DOHH2 (cell line): ENCODE data around the gene TNFAIP8L1.

ENCODE experiments used
- H3F3A ChIP-seq: fragments of 200-600 bp; sonication (generic), shearing (Covaris generic); 2 replicates; pipeline ENCODE4 v1.6.0; 2016; ENCODE audit warnings: antibody characterized with exemption, mild to moderate bottlenecking; ENCODE audit not compliant: control insufficient read depth, insufficient read depth
- H3K27ac ChIP-seq: fragments of 200-600 bp; sonication (generic); 2 replicates; pipeline ENCODE4 v1.5.1; 2014; ENCODE audit warnings: low read depth, mild to moderate bottlenecking, low read length, moderate library complexity
- H3K27me3 ChIP-seq: fragments of 200-600 bp; sonication (generic); 2 replicates; pipeline ENCODE4 v1.6.1; 2014; ENCODE audit warnings: mild to moderate bottlenecking, low read length, mixed read lengths; ENCODE audit not compliant: control insufficient read depth
- H3K36me3 ChIP-seq: fragments of 200-600 bp; sonication (generic); 2 replicates; pipeline ENCODE4 v1.6.1; 2014; ENCODE audit warnings: mild to moderate bottlenecking, low read length, moderate library complexity, mixed read lengths; ENCODE audit not compliant: control insufficient read depth
- H3K4me1 ChIP-seq: fragments of 200-600 bp; sonication (generic); 2 replicates; pipeline ENCODE4 v1.6.1; 2014; ENCODE audit warnings: mild to moderate bottlenecking, low read length, mixed read lengths; ENCODE audit not compliant: control insufficient read depth
- H3K4me2 ChIP-seq: fragments of 200-600 bp; sonication (generic); 2 replicates; pipeline ENCODE4 v1.6.0; 2014; ENCODE audit warnings: mild to moderate bottlenecking, low read length, moderate library complexity
- H3K4me3 ChIP-seq: fragments of 200-600 bp; sonication (generic); 2 replicates; pipeline ENCODE4 v1.5.1; 2014; ENCODE audit warnings: mild to moderate bottlenecking, low read length, mixed read lengths
- H3K79me2 ChIP-seq: fragments of 200-600 bp; sonication (generic); 2 replicates; pipeline ENCODE4 v1.6.1; 2014; ENCODE audit warnings: mild to moderate bottlenecking, low read length, mixed read lengths; ENCODE audit not compliant: control insufficient read depth
- H3K9me2 ChIP-seq: fragments of 200-600 bp; sonication (generic); replicated peaks from 2 replicates; pipeline ENCODE4 v1.6.1; 2014; ENCODE audit warnings: mild to moderate bottlenecking, low read length, mixed read lengths; ENCODE audit not compliant: control insufficient read depth
- H3K9me3 ChIP-seq: fragments of 200-600 bp; sonication (generic); 2 replicates; pipeline ENCODE4 v1.6.1; 2014; ENCODE audit warnings: antibody characterized with exemption, low read length, mixed read lengths; ENCODE audit not compliant: control insufficient read depth, insufficient read depth
- H4K20me1 ChIP-seq: fragments of 200-600 bp; sonication (generic); 2 replicates; pipeline ENCODE4 v1.6.0; 2014; ENCODE audit warnings: low read depth, mild to moderate bottlenecking, antibody characterized with exemption, low read length, moderate library complexity; ENCODE audit not compliant: control insufficient read depth, insufficient read depth
- EZH2phosphoT487 ChIP-seq: fragments of 200-600 bp; sonication (generic); IDR thresholded peaks from 2 replicates; pipeline ENCODE4 v1.6.1; 2017; ENCODE audit warnings: borderline replicate concordance, mild to moderate bottlenecking, antibody characterized with exemption, low read length, moderate library complexity, mixed read lengths
- TF ChIP-seq, protein P1 (sequence below): fragments of 200-600 bp; sonication (generic); IDR thresholded peaks from one replicate; pipeline ENCODE4 v1.5.1; 2014; ENCODE audit warnings: antibody characterized with exemption, mild to moderate bottlenecking, low read depth, low read length; ENCODE audit not compliant: poor library complexity, severe bottlenecking

The TNFAIP8L1 gene

DNA sequence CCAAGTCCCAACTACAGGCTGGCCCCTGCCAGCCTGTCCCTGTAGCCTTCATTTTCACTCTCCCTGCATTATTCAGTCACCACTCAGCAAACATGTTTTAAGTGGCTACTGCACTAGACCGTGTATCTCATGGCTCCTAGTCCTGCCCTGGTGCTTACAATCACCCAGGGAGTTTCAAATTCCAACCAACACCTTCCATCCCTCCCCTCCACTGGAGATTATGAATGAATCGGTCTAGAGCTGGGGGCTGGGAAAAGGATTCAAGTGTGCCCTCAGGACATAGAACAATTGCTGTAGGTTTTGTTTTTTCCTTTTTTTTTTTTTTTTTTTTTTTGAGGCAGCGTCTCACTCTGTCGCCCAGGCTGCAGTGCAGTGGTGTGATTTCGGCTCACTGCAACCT lies 15.0 kb upstream of the TNFAIP8L1 start:
- no peaks in the 10 kb centered on the region for H4K20me1 ChIP-seq
- no peaks in the 10 kb centered on the region for H3F3A ChIP-seq
- H3K9me3 ChIP-seq: no peaks in the 10 kb centered on the region
- H3K36me3 ChIP-seq: no peaks in the 10 kb centered on the region
- H3K27ac ChIP-seq: no peak overlapping the region
- TF ChIP-seq, protein P1, sequence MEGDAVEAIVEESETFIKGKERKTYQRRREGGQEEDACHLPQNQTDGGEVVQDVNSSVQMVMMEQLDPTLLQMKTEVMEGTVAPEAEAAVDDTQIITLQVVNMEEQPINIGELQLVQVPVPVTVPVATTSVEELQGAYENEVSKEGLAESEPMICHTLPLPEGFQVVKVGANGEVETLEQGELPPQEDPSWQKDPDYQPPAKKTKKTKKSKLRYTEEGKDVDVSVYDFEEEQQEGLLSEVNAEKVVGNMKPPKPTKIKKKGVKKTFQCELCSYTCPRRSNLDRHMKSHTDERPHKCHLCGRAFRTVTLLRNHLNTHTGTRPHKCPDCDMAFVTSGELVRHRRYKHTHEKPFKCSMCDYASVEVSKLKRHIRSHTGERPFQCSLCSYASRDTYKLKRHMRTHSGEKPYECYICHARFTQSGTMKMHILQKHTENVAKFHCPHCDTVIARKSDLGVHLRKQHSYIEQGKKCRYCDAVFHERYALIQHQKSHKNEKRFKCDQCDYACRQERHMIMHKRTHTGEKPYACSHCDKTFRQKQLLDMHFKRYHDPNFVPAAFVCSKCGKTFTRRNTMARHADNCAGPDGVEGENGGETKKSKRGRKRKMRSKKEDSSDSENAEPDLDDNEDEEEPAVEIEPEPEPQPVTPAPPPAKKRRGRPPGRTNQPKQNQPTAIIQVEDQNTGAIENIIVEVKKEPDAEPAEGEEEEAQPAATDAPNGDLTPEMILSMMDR: no peak
- TF ChIP-seq EZH2phosphoT487: no peak
- no peaks in the 10 kb centered on the region for H3K4me1 ChIP-seq
- H3K4me3 ChIP-seq: no peak overlapping the region
- H3K79me2 ChIP-seq: no peaks in the 10 kb centered on the region
- 0 out of 2 replicates have a peak, but pooled peaks cover 4% of the 10 kb centered on the region for H3K27me3 ChIP-seq
- H3K4me2 ChIP-seq: no peak overlapping the region
- H3K9me2 ChIP-seq: no peaks in the 10 kb centered on the region

DNA sequence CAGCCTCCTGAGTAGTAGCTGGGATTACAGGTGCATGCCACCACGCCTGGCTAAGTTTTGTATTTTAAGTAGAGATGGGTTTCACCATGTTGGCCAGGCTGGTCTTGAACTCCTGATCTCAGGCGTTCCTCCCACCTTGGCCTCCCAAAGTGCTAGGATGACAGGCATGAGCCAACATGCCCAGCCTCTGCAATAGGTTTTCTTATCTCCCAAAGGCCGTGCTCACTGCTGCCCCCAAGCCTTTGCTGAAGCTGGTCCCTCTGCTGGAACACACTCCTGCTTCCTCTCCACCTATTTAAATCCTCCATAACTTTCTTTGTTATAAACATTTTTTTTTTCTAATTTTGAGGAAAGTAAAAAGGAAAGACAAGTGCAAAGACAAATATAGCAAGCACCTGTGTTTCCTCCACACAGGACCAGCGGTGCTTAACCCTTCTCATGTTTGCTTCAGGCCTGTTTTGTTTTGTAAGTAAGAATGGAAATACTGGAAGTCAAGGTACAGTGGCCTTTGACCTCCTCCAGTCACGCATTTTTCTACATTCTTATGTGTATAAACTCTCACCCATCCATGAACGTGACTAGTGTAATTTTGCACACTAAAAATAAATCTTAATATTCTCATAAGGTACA lies 14.5 kb upstream of the TNFAIP8L1 start:
- H3K36me3 ChIP-seq: no peaks in the 10 kb centered on the region
- H3K27me3 ChIP-seq: 0 out of 2 replicates have a peak, but pooled peaks cover 3% of the 10 kb centered on the region
- no peak for TF ChIP-seq EZH2phosphoT487
- TF ChIP-seq, protein P1: peak; percentile 54
- H3K79me2 ChIP-seq: no peaks in the 10 kb centered on the region
- H3K4me3 ChIP-seq: no peak overlapping the region
- no peaks in the 10 kb centered on the region for H3F3A ChIP-seq
- H3K27ac ChIP-seq: no peak overlapping the region
- H3K9me2 ChIP-seq: no peaks in the 10 kb centered on the region
- H4K20me1 ChIP-seq: no peaks in the 10 kb centered on the region
- H3K4me1 ChIP-seq: no peaks in the 10 kb centered on the region
- no peaks in the 10 kb centered on the region for H3K9me3 ChIP-seq
- no peak overlapping the region for H3K4me2 ChIP-seq

DNA sequence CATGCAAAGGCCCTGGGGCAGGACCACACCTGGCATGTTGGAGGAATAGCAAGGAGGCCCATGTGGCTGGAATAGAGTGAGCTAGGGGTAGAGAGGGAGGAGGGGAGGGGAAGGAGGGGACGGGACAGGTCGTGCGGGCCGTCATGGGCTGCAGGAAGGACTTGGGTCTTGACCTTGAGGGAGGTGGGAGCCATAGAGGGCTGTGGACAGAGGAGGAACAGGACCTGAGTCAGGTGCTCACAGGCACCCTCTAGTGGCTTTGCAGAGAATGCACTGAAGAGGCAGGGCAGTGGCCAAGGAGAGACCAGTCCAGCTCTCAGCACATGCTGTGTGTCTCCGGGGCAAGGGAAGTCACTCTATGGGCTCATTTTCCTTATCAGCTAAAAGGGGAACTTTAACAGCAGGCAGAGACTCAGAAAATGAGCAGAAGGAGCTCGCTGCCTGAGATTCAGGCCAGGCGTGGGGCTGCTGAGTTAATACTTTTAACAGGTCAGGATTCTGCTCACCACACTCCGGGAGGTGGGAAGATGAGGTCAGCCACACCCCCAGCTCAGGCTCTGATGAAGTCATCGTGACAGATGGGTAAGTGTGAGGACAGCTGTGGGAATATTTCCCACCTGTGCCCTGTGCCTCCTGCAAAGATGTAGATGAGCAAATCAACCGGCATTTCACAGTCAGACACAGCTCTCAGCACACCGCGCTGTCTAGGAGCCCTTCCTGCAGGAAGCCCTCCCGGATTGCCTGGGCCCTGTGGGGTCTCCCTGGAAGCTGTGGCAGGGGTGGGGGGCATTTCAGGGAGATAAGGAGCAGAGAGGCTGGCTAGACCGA lies 6.0 kb upstream of the TNFAIP8L1 start:
- H4K20me1 ChIP-seq: no peaks in the 10 kb centered on the region
- H3K9me3 ChIP-seq: no peaks in the 10 kb centered on the region
- H3K4me3 ChIP-seq: no peak overlapping the region
- peaks cover 11% of the 10 kb centered on the region for H3K4me1 ChIP-seq
- no peaks in the 10 kb centered on the region for H3K9me2 ChIP-seq
- no peak overlapping the region for H3K27ac ChIP-seq
- no peaks in the 10 kb centered on the region for H3F3A ChIP-seq
- H3K4me2 ChIP-seq: no peak overlapping the region
- H3K79me2 ChIP-seq: no peaks in the 10 kb centered on the region
- H3K36me3 ChIP-seq: no peaks in the 10 kb centered on the region
- H3K27me3 ChIP-seq: peaks cover 3% of the 10 kb centered on the region; the same call in 1 of the 2 replicates
- no peak for TF ChIP-seq EZH2phosphoT487
- TF ChIP-seq, protein P1: peak; percentile 87
